HL-60 (cell line): ENCODE measurements around the gene TBC1D20.

Source experiments
- DNase-seq, 2 experiments: peaks; one replicate each; pipeline ENCODE4 v3.0.0-alpha.2; 2010 to 2020; ENCODE audit warnings: low read depth in 1 of 2, low spot score in 1 of 2
- H3K27ac ChIP-seq: fragments of 250-450 bp; sonication (Bioruptor Pico); replicated peaks from 2 replicates; pipeline ENCODE4 v1.5.1; 2020; ENCODE audit warnings: mild to moderate bottlenecking, moderate library complexity
- H3K27me3 ChIP-seq: fragments of 250-450 bp; sonication (Bioruptor Pico); 2 replicates; pipeline ENCODE4 v1.5.1; 2021; ENCODE audit warnings: mild to moderate bottlenecking, moderate library complexity; ENCODE audit not compliant: insufficient read depth, poor library complexity, severe bottlenecking
- H3K4me3 ChIP-seq: replicated peaks from 2 replicates; pipeline ENCODE4 v1.5.1; 2011; ENCODE audit warnings: mild to moderate bottlenecking, control low read depth, low read length; ENCODE audit not compliant: insufficient read depth
- GABPA ChIP-seq: IDR thresholded peaks from 2 replicates; pipeline ENCODE4 v1.6.1; 2012; ENCODE audit warnings: low read depth
- POLR2AphosphoS5 ChIP-seq: IDR thresholded peaks from 2 replicates; pipeline ENCODE4 v1.6.1; 2012; ENCODE audit warnings: low read depth
- SPI1 ChIP-seq: IDR thresholded peaks from 2 replicates; pipeline ENCODE4 v1.6.1; 2012; ENCODE audit warnings: low read depth, mild to moderate bottlenecking, borderline replicate concordance
- TF ChIP-seq, protein P1 (sequence below): IDR thresholded peaks from one replicate; pipeline ENCODE4 v1.5.1; 2011; ENCODE audit warnings: low read length, control low read depth, inconsistent platforms; ENCODE audit not compliant: insufficient read depth
- TF ChIP-seq, protein P2 (sequence below): IDR thresholded peaks from 2 replicates; pipeline ENCODE4 v1.6.1; 2012; ENCODE audit warnings: low read depth; ENCODE audit not compliant: insufficient replicate concordance

Gene TBC1D20

DNA sequence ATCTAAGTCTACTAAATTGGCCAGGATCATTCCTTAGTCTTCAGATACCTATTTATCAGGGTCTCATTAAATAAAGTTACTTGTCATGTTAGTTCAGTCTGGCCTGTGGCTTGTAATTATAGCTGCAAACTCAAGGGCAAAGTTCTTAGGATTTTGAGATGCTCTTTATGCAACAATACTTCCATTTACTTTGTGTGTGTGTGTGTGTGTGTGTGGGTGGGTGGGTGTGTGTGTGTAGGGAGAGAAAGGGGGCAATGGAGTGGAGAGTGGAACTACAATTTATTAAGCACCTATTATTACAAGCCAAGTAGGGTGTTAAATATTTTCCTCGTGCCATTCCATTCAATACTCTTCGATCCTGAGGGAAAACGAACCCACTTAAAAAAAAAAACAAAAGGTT, 17.7 kb upstream of the TBC1D20 start:
- no peak for DNase-seq
- TF ChIP-seq GABPA (no peak), POLR2AphosphoS5 (no peak), SPI1 (no peak)
- TF ChIP-seq, protein P1, sequence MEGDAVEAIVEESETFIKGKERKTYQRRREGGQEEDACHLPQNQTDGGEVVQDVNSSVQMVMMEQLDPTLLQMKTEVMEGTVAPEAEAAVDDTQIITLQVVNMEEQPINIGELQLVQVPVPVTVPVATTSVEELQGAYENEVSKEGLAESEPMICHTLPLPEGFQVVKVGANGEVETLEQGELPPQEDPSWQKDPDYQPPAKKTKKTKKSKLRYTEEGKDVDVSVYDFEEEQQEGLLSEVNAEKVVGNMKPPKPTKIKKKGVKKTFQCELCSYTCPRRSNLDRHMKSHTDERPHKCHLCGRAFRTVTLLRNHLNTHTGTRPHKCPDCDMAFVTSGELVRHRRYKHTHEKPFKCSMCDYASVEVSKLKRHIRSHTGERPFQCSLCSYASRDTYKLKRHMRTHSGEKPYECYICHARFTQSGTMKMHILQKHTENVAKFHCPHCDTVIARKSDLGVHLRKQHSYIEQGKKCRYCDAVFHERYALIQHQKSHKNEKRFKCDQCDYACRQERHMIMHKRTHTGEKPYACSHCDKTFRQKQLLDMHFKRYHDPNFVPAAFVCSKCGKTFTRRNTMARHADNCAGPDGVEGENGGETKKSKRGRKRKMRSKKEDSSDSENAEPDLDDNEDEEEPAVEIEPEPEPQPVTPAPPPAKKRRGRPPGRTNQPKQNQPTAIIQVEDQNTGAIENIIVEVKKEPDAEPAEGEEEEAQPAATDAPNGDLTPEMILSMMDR: no peak
- TF ChIP-seq, protein P2, sequence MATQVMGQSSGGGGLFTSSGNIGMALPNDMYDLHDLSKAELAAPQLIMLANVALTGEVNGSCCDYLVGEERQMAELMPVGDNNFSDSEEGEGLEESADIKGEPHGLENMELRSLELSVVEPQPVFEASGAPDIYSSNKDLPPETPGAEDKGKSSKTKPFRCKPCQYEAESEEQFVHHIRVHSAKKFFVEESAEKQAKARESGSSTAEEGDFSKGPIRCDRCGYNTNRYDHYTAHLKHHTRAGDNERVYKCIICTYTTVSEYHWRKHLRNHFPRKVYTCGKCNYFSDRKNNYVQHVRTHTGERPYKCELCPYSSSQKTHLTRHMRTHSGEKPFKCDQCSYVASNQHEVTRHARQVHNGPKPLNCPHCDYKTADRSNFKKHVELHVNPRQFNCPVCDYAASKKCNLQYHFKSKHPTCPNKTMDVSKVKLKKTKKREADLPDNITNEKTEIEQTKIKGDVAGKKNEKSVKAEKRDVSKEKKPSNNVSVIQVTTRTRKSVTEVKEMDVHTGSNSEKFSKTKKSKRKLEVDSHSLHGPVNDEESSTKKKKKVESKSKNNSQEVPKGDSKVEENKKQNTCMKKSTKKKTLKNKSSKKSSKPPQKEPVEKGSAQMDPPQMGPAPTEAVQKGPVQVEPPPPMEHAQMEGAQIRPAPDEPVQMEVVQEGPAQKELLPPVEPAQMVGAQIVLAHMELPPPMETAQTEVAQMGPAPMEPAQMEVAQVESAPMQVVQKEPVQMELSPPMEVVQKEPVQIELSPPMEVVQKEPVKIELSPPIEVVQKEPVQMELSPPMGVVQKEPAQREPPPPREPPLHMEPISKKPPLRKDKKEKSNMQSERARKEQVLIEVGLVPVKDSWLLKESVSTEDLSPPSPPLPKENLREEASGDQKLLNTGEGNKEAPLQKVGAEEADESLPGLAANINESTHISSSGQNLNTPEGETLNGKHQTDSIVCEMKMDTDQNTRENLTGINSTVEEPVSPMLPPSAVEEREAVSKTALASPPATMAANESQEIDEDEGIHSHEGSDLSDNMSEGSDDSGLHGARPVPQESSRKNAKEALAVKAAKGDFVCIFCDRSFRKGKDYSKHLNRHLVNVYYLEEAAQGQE: no peak

DNA sequence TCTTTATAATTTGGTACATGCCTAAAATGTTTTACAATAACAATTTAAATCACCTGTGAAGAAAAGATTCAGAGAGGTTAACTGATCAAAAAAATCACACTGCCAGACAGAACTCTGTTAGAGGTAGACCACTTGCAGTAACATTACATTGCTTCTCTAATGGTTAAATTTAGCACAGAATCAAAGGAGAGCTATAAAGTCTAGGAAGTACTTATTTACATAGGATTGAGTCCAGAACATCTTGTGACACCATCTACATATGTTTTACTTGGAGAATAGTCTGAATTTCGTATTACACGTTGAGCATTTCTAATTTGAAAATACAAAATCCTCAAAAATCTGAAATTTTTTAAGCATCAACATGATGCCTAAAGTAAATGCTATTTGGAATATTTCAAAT, 17.2 kb upstream of the TBC1D20 start:
- Histone ChIP-seq H3K27ac (no peak overlapping the region), H3K4me3 (no peak overlapping the region), H3K27me3 (no peaks in the 10 kb centered on the region)
- TF ChIP-seq, protein P2: no peak
- TF ChIP-seq POLR2AphosphoS5 (no peak), GABPA (no peak), SPI1 (no peak)
- TF ChIP-seq, protein P1: no peak
- DNase-seq: no peak

More for the DNA sequence above, 17.7 kb upstream of the TBC1D20 start:
- no peak overlapping the region for H3K27ac ChIP-seq
- H3K27me3 ChIP-seq: no peaks in the 10 kb centered on the region
- no peak overlapping the region for H3K4me3 ChIP-seq

DNA sequence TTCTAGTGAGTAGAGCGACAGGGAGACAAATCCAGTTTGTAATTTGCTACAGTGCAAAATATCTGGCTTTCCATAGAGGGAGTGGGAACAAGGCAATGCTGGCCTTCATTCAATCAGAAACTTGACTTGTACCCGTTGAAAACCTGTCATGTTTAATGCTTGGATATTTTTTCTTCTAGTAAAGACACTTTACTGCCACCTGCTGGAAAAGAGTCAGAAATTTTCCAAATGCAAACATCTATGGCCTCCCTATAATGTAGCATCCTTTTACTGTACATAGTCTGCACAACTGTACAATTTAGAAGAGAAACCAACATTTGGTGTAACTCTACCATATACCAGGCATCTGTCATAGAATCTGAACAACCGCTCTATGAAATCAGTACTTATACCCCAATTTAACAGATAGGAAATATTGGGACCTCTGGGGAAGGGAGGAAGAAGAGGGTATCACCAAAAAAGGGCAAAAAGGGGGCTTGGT, 16.7 kb upstream of the TBC1D20 start:
- Histone ChIP-seq H3K27me3 (no peaks in the 10 kb centered on the region), H3K4me3 (no peak overlapping the region), H3K27ac (no peak overlapping the region)
- TF ChIP-seq, protein P2: no peak
- TF ChIP-seq GABPA: no peak
- TF ChIP-seq, protein P1: peak; percentile 47
- TF ChIP-seq SPI1: no peak
- peak in 1 of 2 experiments; percentile 51 for DNase-seq
